DOHH2 (cell line): Measurements from ENCODE around the gene SDE2.
"Not testable (repeated sequence)": the region's sequence is repeated elsewhere in the genome, so short reads cannot be mapped to it uniquely, and the experiment has no call there.

ENCODE experiments used
- H3F3A ChIP-seq: fragments of 200-600 bp; sonication (generic), shearing (Covaris generic); 2 replicates; pipeline ENCODE4 v1.6.0; 2016; ENCODE audit warnings: antibody characterized with exemption, mild to moderate bottlenecking; ENCODE audit not compliant: control insufficient read depth, insufficient read depth
- H3K27ac ChIP-seq: fragments of 200-600 bp; sonication (generic); 2 replicates; pipeline ENCODE4 v1.5.1; 2014; ENCODE audit warnings: low read depth, mild to moderate bottlenecking, low read length, moderate library complexity
- H3K27me3 ChIP-seq: fragments of 200-600 bp; sonication (generic); 2 replicates; pipeline ENCODE4 v1.6.1; 2014; ENCODE audit warnings: mild to moderate bottlenecking, low read length, mixed read lengths; ENCODE audit not compliant: control insufficient read depth
- H3K36me3 ChIP-seq: fragments of 200-600 bp; sonication (generic); 2 replicates; pipeline ENCODE4 v1.6.1; 2014; ENCODE audit warnings: mild to moderate bottlenecking, low read length, moderate library complexity, mixed read lengths; ENCODE audit not compliant: control insufficient read depth
- H3K4me1 ChIP-seq: fragments of 200-600 bp; sonication (generic); 2 replicates; pipeline ENCODE4 v1.6.1; 2014; ENCODE audit warnings: mild to moderate bottlenecking, low read length, mixed read lengths; ENCODE audit not compliant: control insufficient read depth
- H3K4me2 ChIP-seq: fragments of 200-600 bp; sonication (generic); 2 replicates; pipeline ENCODE4 v1.6.0; 2014; ENCODE audit warnings: mild to moderate bottlenecking, low read length, moderate library complexity
- H3K4me3 ChIP-seq: fragments of 200-600 bp; sonication (generic); 2 replicates; pipeline ENCODE4 v1.5.1; 2014; ENCODE audit warnings: mild to moderate bottlenecking, low read length, mixed read lengths
- H3K79me2 ChIP-seq: fragments of 200-600 bp; sonication (generic); 2 replicates; pipeline ENCODE4 v1.6.1; 2014; ENCODE audit warnings: mild to moderate bottlenecking, low read length, mixed read lengths; ENCODE audit not compliant: control insufficient read depth
- H3K9me2 ChIP-seq: fragments of 200-600 bp; sonication (generic); replicated peaks from 2 replicates; pipeline ENCODE4 v1.6.1; 2014; ENCODE audit warnings: mild to moderate bottlenecking, low read length, mixed read lengths; ENCODE audit not compliant: control insufficient read depth
- H3K9me3 ChIP-seq: fragments of 200-600 bp; sonication (generic); 2 replicates; pipeline ENCODE4 v1.6.1; 2014; ENCODE audit warnings: antibody characterized with exemption, low read length, mixed read lengths; ENCODE audit not compliant: control insufficient read depth, insufficient read depth
- H4K20me1 ChIP-seq: fragments of 200-600 bp; sonication (generic); 2 replicates; pipeline ENCODE4 v1.6.0; 2014; ENCODE audit warnings: low read depth, mild to moderate bottlenecking, antibody characterized with exemption, low read length, moderate library complexity; ENCODE audit not compliant: control insufficient read depth, insufficient read depth
- CTCF ChIP-seq: fragments of 200-600 bp; sonication (generic); IDR thresholded peaks from one replicate; pipeline ENCODE4 v1.5.1; 2014; ENCODE audit warnings: antibody characterized with exemption, mild to moderate bottlenecking, low read depth, low read length; ENCODE audit not compliant: poor library complexity, severe bottlenecking
- EZH2phosphoT487 ChIP-seq: fragments of 200-600 bp; sonication (generic); IDR thresholded peaks from 2 replicates; pipeline ENCODE4 v1.6.1; 2017; ENCODE audit warnings: borderline replicate concordance, mild to moderate bottlenecking, antibody characterized with exemption, low read length, moderate library complexity, mixed read lengths

SDE2 gene

GRCh38 chr1:225972344-225973152 lies 26.6 kb downstream of the SDE2 start:
- H3K9me3 ChIP-seq: no peaks in the 10 kb centered on the region
- no peak overlapping the region for H3K4me2 ChIP-seq
- no peaks in the 10 kb centered on the region for H3K36me3 ChIP-seq
- H3K4me1 ChIP-seq: peaks cover 2% of the 10 kb centered on the region
- no peaks in the 10 kb centered on the region for H3F3A ChIP-seq
- H3K27ac ChIP-seq: no peak overlapping the region
- TF ChIP-seq CTCF (no peak), EZH2phosphoT487 (no peak)
- H3K79me2 ChIP-seq: no peaks in the 10 kb centered on the region
- no peaks in the 10 kb centered on the region for H3K9me2 ChIP-seq
- H4K20me1 ChIP-seq: no peaks in the 10 kb centered on the region
- no peaks in the 10 kb centered on the region for H3K27me3 ChIP-seq
- no peak overlapping the region for H3K4me3 ChIP-seq

GRCh38 chr1:225970592-225971157 lies 28.5 kb downstream of the SDE2 start:
- not testable (repeated sequence) for H3K27me3 ChIP-seq, H3K36me3 ChIP-seq, H3F3A ChIP-seq, H3K79me2 ChIP-seq, H3K4me2 ChIP-seq, H3K27ac ChIP-seq, H4K20me1 ChIP-seq, H3K9me2 ChIP-seq, H3K9me3 ChIP-seq, H3K4me3 ChIP-seq, H3K4me1 ChIP-seq

GRCh38 chr1:225969751-225970150 lies 29.4 kb downstream of the SDE2 start:
- H3K36me3 ChIP-seq, H3K4me1 ChIP-seq, H3K9me3 ChIP-seq, H3K27ac ChIP-seq, H3K79me2 ChIP-seq, H3K27me3 ChIP-seq, H3F3A ChIP-seq, H3K9me2 ChIP-seq, H4K20me1 ChIP-seq, H3K4me2 ChIP-seq, H3K4me3 ChIP-seq: not testable (repeated sequence)

GRCh38 chr1:225965231-225965630 lies 33.9 kb downstream of the SDE2 start:
- H3F3A ChIP-seq: no peaks in the 10 kb centered on the region
- H3K27me3 ChIP-seq: no peaks in the 10 kb centered on the region
- H3K4me1 ChIP-seq: no peaks in the 10 kb centered on the region
- H3K4me2 ChIP-seq: no peak overlapping the region
- no peaks in the 10 kb centered on the region for H4K20me1 ChIP-seq
- H3K4me3 ChIP-seq: no peak overlapping the region
- no peaks in the 10 kb centered on the region for H3K9me3 ChIP-seq
- no peak overlapping the region for H3K27ac ChIP-seq
- TF ChIP-seq EZH2phosphoT487 (no peak), CTCF (no peak)
- no peaks in the 10 kb centered on the region for H3K36me3 ChIP-seq
- H3K79me2 ChIP-seq: no peaks in the 10 kb centered on the region
- no peaks in the 10 kb centered on the region for H3K9me2 ChIP-seq
